Panc1 (cell line): ENCODE results near the gene DLGAP5. TPM values are rescaled to one million over a fixed set of nuclear protein-coding genes. Genes with fewer than 3 reads are reported as not detected.

Experiments used
- ATAC-seq: fragments of 200-7000 bp; cut with Tn5 transposase; 2 replicates; pipeline ENCODE4 v1.9.1; 2020; ENCODE audit warnings: mild to moderate bottlenecking, moderate library complexity
- BruUV-seq: library from RNA; stranded (reverse); fragments of 400-500 nt; replicated peaks from 2 replicates; lab custom pipeline; 2021; lab: Mats Ljungman, UMichigan
- CTCF ChIA-PET: fragments of 300-600 bp; sonication (Branson Sonifier 250); formaldehyde crosslinking; loops from one replicate; lab custom pipeline; 2022; ENCODE audit warnings: antibody characterized with exemption; lab: Charles Lee
- POLR2A ChIA-PET: fragments of 300-600 bp; sonication (Branson Sonifier 250); formaldehyde crosslinking; loops from one replicate; lab custom pipeline; 2022; ENCODE audit warnings: antibody characterized with exemption; lab: Charles Lee
- DNase-seq: peaks from one replicate; pipeline ENCODE4 v3.0.0-alpha.2; 2010; ENCODE audit warnings: low read depth, low spot score
- H3K27ac ChIP-seq: 2 replicates; pipeline ENCODE4 v1.5.1; 2011; ENCODE audit warnings: mild to moderate bottlenecking, low read length, inconsistent platforms
- H3K27me3 ChIP-seq: fragments of 200-500 bp; sonication (Bioruptor generic); 2 replicates; pipeline ENCODE4 v1.6.0; 2014; ENCODE audit warnings: low read length, inconsistent platforms; ENCODE audit not compliant: control insufficient read depth, insufficient read depth
- H3K36me3 ChIP-seq: fragments of 200-500 bp; sonication (Bioruptor generic); 2 replicates; pipeline ENCODE4 v1.5.1; 2014; ENCODE audit warnings: inconsistent platforms, mild to moderate bottlenecking, low read length, moderate library complexity; ENCODE audit not compliant: control insufficient read depth, insufficient read depth
- H3K4me1 ChIP-seq: 2 replicates; pipeline ENCODE4 v1.5.1; 2011; ENCODE audit warnings: inconsistent platforms, mild to moderate bottlenecking, low read length, moderate library complexity; ENCODE audit not compliant: control insufficient read depth, insufficient read depth
- H3K4me3 ChIP-seq, 2 experiments: 2 replicates each; pipeline ENCODE4 v1.5.1; 2011 to 2012; ENCODE audit warnings: low read depth in 2 of 2, low read length in 2 of 2, mild to moderate bottlenecking in 2 of 2, inconsistent platforms in 1 of 2, moderate library complexity in 1 of 2
- H3K9me3 ChIP-seq: fragments of 200-500 bp; sonication (Bioruptor generic); 2 replicates; pipeline ENCODE4 v1.5.1; 2014; ENCODE audit warnings: low read depth, mild to moderate bottlenecking, inconsistent platforms, low read length, moderate library complexity; ENCODE audit not compliant: control insufficient read depth, insufficient read depth
- POLR2AphosphoS5 ChIP-seq: IDR thresholded peaks from 2 replicates; pipeline ENCODE4 v1.6.1; 2012; ENCODE audit warnings: mild to moderate bottlenecking, low read depth, low read length, moderate library complexity
- REST ChIP-seq, 2 experiments: IDR thresholded peaks; 2 replicates each; pipeline ENCODE4 v1.6.1; 2011 to 2012; ENCODE audit warnings: low read depth in 2 of 2, control low read depth in 1 of 2, low read length in 1 of 2, mild to moderate bottlenecking in 1 of 2, moderate library complexity in 1 of 2; ENCODE audit not compliant: insufficient read depth in 1 of 2
- SIN3A ChIP-seq: IDR thresholded peaks from 2 replicates; pipeline ENCODE4 v1.6.1; 2012; ENCODE audit warnings: low read depth, mild to moderate bottlenecking, low read length, moderate library complexity, borderline replicate concordance; ENCODE audit not compliant: insufficient read depth
- TCF7L2 ChIP-seq: IDR thresholded peaks from 2 replicates; pipeline ENCODE4 v1.6.1; 2011; ENCODE audit warnings: mild to moderate bottlenecking, low read depth, low read length, inconsistent platforms
- in situ Hi-C: cut with HindIII; loops from 2 replicates; pipeline ENCODE4 v1.10.0; 2016; ENCODE audit warnings: low sequenced_read_pairs, low pct_unique_long_range_greater_than_20kb
- intact Hi-C: fragments of 100-400 bp; cut with micrococcal nuclease; formaldehyde crosslinking; loops from one replicate; pipeline ENCODE4 v1.10.0; 2022; ENCODE audit not compliant: unreplicated experiment
- total RNA-seq: library from RNA; stranded (reverse); gene quantifications from one replicate; pipeline ENCODE4 v1.2.1, GENCODE V29; 2021; ENCODE audit not compliant: unreplicated experiment
- TF ChIP-seq, protein P1 (sequence below): fragments of 450-650 bp; IDR thresholded peaks from 2 replicates; pipeline ENCODE4 v1.5.1; 2017; ENCODE audit warnings: mild to moderate bottlenecking

Gene DLGAP5
- total RNA-seq, 1 experiment from 2014 or later, result 48.7 TPM

DNA sequence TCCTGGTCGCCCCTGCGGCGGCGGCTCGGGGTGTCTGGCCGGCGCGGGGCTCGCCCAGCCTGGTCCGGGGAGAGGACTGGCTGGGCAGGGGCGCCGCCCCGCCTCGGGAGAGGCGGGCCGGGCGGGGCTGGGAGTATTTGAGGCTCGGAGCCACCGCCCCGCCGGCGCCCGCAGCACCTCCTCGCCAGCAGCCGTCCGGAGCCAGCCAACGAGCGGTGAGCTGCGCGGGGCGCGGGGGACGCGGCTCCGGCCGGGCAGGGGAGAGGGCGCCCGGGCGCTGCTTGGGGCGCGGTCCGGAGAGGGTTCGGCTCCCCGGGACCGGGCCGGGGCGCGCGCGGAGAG is 62.3 kb downstream of the DLGAP5 start, which contains the start of gene LGALS3:
LGALS3 (plus strand) TSS at position 167 of the 342 bp plus-strand sequence. CDS start 8,122 bp downstream, outside the sequence.
- no peak for DNase-seq
- CTCF ChIA-PET, result no interaction called here

DNA sequence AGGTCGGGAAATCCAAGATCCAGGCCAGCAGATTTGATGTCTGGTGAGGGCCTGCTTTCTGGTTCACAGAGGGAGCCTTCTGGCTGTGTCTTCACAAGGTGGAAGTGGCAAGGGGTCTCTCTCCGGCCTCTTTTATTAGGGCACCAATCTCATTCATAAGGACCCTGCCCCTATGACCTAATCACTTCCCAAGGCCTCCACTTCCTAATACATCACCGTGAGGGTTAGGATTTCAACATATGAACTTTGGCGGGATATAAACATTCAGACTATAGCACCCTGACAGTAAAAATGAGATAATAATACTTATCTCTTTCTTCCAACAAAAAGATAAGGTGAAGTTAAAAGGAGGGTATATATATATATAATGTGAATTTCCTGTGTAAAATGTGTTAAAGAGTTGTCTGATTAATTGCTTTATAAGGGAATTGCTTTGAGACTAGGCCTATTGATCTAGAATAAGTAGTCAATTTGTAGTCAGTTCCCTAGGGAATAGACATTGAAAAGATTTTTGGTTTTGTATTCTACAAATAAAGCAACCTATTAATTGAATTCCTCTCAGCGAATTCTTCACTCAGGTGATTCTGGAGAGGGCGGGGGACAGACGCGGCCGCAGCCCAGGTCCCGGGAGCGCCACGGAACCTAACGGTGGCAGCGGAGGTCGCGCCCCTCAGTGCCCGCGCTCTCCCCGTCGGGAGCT is 62.8 kb downstream of the DLGAP5 start:
- Histone ChIP-seq H3K9me3 (no peaks in the 10 kb centered on the region), H3K36me3 (no peaks in the 10 kb centered on the region; the same call in 1 of the 2 replicates), H3K27ac (peak overlapping the region; percentile 61), H3K4me3 (peak overlapping the region; percentile 46 to 74), H3K4me1 (peaks cover 40% of the 10 kb centered on the region), H3K27me3 (no peaks in the 10 kb centered on the region)
- no peak for DNase-seq
- CTCF ChIA-PET, result no interaction called here
- in situ Hi-C loops, result no loop called here
- intact Hi-C loops, result no loop called here
- no peak for ATAC-seq
- no peak for TF ChIP-seq TCF7L2
- TF ChIP-seq REST (IDR thresholded peaks at IDR 0.05; ENCODE audit: insufficient read depth in 1 of 2, low read depth in 2 of 2, low read length in 1 of 2), result no peak
- TF ChIP-seq, protein P1, sequence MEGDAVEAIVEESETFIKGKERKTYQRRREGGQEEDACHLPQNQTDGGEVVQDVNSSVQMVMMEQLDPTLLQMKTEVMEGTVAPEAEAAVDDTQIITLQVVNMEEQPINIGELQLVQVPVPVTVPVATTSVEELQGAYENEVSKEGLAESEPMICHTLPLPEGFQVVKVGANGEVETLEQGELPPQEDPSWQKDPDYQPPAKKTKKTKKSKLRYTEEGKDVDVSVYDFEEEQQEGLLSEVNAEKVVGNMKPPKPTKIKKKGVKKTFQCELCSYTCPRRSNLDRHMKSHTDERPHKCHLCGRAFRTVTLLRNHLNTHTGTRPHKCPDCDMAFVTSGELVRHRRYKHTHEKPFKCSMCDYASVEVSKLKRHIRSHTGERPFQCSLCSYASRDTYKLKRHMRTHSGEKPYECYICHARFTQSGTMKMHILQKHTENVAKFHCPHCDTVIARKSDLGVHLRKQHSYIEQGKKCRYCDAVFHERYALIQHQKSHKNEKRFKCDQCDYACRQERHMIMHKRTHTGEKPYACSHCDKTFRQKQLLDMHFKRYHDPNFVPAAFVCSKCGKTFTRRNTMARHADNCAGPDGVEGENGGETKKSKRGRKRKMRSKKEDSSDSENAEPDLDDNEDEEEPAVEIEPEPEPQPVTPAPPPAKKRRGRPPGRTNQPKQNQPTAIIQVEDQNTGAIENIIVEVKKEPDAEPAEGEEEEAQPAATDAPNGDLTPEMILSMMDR, result no peak
- TF ChIP-seq POLR2AphosphoS5, result no peak
- no peak for TF ChIP-seq SIN3A
- POLR2A ChIA-PET, result interaction anchor here (0.7 to 1.2 kb wide), 3 partner anchors 11 to 23 kb away, joined by 3 to 6 read pairs (median 5); no protein-coding TSS in a partner anchor
- BruUV-seq, result no TSS peak

More for the DNA sequence above, 62.3 kb downstream of the DLGAP5 start, which contains the start of gene LGALS3:
- Histone ChIP-seq H3K4me3 (peak within 1 kb of the TSS; percentile 74 to 85), H3K4me1 (peaks cover 40% of the 10 kb centered on the region), H3K36me3 (no peaks in the 10 kb centered on the region; the same call in 1 of the 2 replicates), H3K27ac (peak within 1 kb of the TSS; percentile 63), H3K9me3 (no peaks in the 10 kb centered on the region), H3K27me3 (no peaks in the 10 kb centered on the region)
- TF ChIP-seq, protein P1, result no peak
- TF ChIP-seq POLR2AphosphoS5 (peak; percentile 55), TCF7L2 (no peak)
- intact Hi-C loops (no loop called here), in situ Hi-C loops (no loop called here)
- BruUV-seq, result no TSS peak
- ATAC-seq, result peak; percentile 93
- POLR2A ChIA-PET, result interaction anchor here (0.7 to 1.2 kb wide), 3 partner anchors 12 to 24 kb away, joined by 3 to 6 read pairs (median 5); no protein-coding TSS in a partner anchor
